AG09319 (cell line): ENCODE measurements around the gene SOCS3.
"Not testable (repeated sequence)": the region's sequence is repeated elsewhere in the genome, so short reads cannot be mapped to it uniquely, and the experiment has no call there.

Experiments used
- DNase-seq: peaks from one replicate; pipeline ENCODE4 v3.0.0-alpha.2; 2010; ENCODE audit warnings: low read depth; ENCODE audit errors: extremely low read depth
- TF ChIP-seq, protein P1 (sequence below): IDR thresholded peaks from 2 replicates; pipeline ENCODE4 v1.5.1; 2011; ENCODE audit warnings: low read depth, mild to moderate bottlenecking, inconsistent platforms, low read length, moderate library complexity

Gene SOCS3

GRCh38 chr17:78332991-78333390 lies 26.9 kb downstream of the SOCS3 start:
- no peak for DNase-seq
- TF ChIP-seq, protein P1, sequence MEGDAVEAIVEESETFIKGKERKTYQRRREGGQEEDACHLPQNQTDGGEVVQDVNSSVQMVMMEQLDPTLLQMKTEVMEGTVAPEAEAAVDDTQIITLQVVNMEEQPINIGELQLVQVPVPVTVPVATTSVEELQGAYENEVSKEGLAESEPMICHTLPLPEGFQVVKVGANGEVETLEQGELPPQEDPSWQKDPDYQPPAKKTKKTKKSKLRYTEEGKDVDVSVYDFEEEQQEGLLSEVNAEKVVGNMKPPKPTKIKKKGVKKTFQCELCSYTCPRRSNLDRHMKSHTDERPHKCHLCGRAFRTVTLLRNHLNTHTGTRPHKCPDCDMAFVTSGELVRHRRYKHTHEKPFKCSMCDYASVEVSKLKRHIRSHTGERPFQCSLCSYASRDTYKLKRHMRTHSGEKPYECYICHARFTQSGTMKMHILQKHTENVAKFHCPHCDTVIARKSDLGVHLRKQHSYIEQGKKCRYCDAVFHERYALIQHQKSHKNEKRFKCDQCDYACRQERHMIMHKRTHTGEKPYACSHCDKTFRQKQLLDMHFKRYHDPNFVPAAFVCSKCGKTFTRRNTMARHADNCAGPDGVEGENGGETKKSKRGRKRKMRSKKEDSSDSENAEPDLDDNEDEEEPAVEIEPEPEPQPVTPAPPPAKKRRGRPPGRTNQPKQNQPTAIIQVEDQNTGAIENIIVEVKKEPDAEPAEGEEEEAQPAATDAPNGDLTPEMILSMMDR = no peak

DNA sequence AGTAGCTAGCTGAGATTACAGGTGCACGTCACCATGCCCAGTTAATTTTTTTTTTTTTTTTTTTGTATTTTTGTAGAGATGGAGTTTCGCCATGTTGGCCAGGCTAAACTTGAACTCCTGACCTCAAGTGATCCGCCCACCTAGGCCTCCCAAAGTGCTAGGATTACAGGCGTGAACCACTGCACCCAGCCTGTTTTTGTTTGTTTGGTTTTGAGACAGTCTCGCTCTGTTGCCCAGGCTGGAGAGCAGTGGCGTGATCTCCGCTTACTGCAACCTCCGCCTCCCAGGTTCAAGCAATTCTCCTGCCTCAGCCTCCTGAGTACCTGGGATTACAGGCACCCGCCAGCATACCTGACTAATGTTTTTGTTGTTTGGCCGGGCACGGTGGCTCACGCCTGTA lies 28.5 kb downstream of the SOCS3 start:
- not testable (repeated sequence) for DNase-seq

GRCh38 chr17:78330570-78331224 lies 29.2 kb downstream of the SOCS3 start:
- DNase-seq = no peak
- TF ChIP-seq, protein P1 = no peak

DNA sequence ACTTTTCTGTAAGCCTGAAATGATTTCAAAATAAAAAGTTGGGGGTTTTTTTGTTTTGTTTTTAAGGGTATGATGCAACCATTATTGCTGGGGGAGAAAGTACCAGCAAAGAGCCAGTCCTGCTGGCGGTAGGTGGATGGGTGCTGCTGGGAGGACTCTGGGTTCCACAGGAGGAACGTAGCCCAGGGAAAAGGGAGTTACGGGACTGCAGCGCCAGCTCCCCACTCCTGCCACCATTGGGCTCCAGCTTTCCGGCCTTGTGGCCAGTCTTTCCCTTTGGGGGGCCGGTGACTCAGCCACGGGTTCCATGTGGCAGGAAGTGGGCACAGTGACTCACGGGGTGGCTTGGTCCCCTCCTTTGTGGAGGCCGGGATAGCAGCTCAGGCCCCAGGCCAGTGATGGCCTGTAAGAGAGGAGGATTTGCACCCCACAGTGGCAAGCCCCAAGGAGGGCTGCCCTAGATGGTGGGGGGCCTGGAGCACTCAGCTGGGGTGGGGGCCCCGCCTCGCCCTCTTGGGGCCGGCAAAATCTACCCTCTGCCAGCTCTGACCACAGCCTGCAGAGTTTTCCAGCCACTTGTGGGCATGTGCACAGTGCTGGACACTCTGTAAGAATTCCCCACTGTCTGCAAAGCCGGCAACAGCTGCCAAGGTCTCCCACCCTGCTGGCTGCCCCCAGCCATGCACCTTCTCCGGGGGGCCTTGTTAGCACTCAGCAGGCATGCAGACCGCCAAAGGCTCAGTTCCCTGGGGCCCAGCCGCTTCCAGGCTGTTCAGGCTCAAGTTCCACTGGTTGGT lies 30.4 kb downstream of the SOCS3 start:
- TF ChIP-seq, protein P1 = no peak
- no peak for DNase-seq

- TF ChIP-seq, protein P1 = no peak
- no peak for DNase-seq
Measured at GRCh38 chr17:78327880-78328279, 32.0 kb downstream of the SOCS3 start.

DNA sequence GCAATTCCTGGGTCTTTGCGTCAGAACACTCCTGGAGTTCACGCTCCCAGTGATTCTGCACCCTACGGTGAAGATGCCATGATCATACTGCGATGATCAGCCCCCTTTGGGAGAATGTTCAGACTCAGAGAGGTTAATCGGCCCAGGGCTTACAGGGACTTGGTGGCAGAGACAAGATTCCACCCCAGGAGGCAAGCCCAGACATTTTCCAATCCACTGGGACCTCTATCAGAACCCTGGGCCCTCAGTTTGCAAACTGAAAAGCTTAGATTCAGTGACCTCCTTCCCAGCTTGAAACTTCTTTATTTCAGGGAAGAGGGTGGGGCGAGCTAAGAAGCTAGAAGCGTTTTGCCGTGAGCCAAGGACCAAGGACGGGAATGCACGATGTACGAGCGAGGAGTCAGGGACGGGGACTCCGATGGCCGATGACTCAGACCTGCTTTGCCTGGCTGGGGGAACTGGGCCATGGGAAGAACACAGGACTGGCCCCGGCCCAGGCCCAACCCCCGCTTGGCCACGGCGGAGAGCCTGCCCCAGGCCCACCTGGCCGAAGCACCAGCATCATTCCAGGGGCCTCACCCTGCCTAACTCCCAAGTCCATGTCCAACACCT lies 34.7 kb downstream of the SOCS3 start:
- no peak for DNase-seq
- TF ChIP-seq, protein P1 = no peak

DNA sequence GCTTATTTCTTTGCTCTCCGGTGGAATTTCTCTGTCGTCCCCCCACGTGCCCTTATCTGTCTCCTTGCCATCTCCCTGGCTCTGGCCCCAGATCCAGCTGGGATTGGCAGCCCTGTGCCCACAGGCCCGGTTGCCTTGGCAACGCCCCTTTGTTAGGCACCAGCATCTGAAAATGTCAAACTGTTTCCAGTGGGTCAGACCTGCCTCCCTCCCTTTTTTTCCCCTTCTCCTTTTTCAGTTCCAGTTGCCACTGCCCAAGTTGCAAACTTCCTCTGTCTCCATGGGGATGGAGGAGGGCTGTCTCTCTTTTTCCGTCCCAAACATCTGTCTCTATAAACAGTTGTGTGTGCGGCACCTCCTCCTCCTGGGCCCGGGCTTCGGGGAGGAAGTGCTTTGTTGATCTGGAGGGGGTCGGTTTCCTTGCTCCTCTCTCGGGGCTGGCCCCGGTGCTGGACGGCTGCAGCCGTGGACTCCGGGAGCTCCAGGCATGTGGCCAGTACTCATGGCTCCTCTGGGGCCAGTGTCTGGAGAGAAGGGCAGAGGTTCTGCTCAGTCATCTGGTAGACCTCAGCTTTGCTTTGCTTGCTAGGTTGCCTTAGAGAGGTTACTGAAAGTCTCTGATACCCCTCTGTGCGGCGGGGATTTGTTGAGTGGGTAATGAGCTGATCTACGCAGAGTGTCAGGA lies 35.3 kb downstream of the SOCS3 start:
- peak; percentile 90 for DNase-seq
- TF ChIP-seq, protein P1 = no peak
